ENCODE data around the gene MED28. TPM values are rescaled to one million over a fixed set of nuclear protein-coding genes. Genes with fewer than 3 reads are reported as not detected.
A peak's percentile ranks its signal among the peaks of the same experiment; 100 is the strongest.
"Not testable (repeated sequence)": the region's sequence is repeated elsewhere in the genome, so short reads cannot be mapped to it uniquely, and the experiment has no call there.

MED28 gene
- polyA plus RNA-seq, 1 donor (not counting 4 experiments of a cell fraction or from before 2014, with no cell fraction given), result 22.5 TPM

DNA sequence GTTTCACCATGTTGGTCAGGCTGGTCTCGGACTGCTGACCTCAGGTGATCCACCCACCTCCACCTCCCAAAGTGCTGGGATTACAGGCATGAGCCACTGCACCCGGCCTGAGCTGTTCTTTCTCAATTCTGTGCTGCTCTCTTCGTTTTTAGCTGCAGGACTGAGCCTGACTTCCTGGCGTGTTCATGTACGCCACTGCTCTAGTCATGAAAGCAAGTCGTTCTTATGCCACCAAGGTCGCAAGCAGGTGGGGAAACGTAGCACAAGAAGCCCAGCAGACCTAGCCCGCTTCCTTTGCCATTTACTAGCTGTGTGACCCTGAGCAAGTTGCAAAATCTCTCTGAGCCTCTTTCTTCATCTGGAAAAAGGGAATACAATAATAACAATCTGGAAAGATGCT, 43.4 kb downstream of the MED28 start:
- H3K4me2 ChIP-seq (ENCODE audit: control insufficient read depth, extremely low read depth, insufficient read depth, low read depth, low read length), result no peak overlapping the region
- DNase-seq (ENCODE audit: low read depth, low spot score) (no peak), FAIRE-seq (no peak)
- H3K36me3 ChIP-seq (ENCODE audit: control insufficient read depth in 2 of 2, extremely low read depth in 1 of 2, insufficient read depth in 2 of 2, low read length in 2 of 2), result no peaks in the 10 kb centered on the region
- no peaks in the 10 kb centered on the region for H3K9me1 ChIP-seq (ENCODE audit: control insufficient read depth, extremely low read depth, insufficient read depth, low read length)
- no peak overlapping the region for H3K27ac ChIP-seq (ENCODE audit: control insufficient read depth, insufficient read depth, low read length)
- no peaks in the 10 kb centered on the region for H3K79me2 ChIP-seq (ENCODE audit: control insufficient read depth, insufficient read depth, low read length)
- H2AFZ ChIP-seq (ENCODE audit: control insufficient read depth, low read length), result no peak overlapping the region
- dilution Hi-C loops (cut with MboI; ENCODE audit: extremely low pct_ligation_motif_present, low sequenced_read_pairs), result no loop called here
- TF ChIP-seq CTCF (optimal IDR thresholded peaks at IDR 0.05 in 1 of 3, IDR thresholded peaks at IDR 0.05 in 1 of 3, conservative IDR thresholded peaks at IDR 0.05 in 1 of 3; ENCODE audit: extremely low read depth in 1 of 3, insufficient read depth in 2 of 3, low read length in 3 of 3) (no peak), EZH2 (IDR thresholded peaks at IDR 0.05; ENCODE audit: low read length) (no peak)
- H3K27me3 ChIP-seq (ENCODE audit: control insufficient read depth, extremely low read depth, insufficient read depth, low read length), result no peaks in the 10 kb centered on the region
- H3K4me3 ChIP-seq (ENCODE audit: control insufficient read depth in 2 of 3, extremely low read depth in 1 of 3, insufficient read depth in 2 of 3, low read depth in 1 of 3, low read length in 3 of 3), result no peak overlapping the region
- no peaks in the 10 kb centered on the region for H3K9me3 ChIP-seq (ENCODE audit: control insufficient read depth, low read depth, low read length)
- H3K4me1 ChIP-seq (ENCODE audit: control insufficient read depth, extremely low read depth, insufficient read depth, low read length), result no peaks in the 10 kb centered on the region
- no peaks in the 10 kb centered on the region for H4K20me1 ChIP-seq (ENCODE audit: control insufficient read depth, extremely low read depth, insufficient read depth, low read length)
- no peak overlapping the region for H3K9ac ChIP-seq (ENCODE audit: control insufficient read depth, extremely low read depth, insufficient read depth, low read length)

DNA sequence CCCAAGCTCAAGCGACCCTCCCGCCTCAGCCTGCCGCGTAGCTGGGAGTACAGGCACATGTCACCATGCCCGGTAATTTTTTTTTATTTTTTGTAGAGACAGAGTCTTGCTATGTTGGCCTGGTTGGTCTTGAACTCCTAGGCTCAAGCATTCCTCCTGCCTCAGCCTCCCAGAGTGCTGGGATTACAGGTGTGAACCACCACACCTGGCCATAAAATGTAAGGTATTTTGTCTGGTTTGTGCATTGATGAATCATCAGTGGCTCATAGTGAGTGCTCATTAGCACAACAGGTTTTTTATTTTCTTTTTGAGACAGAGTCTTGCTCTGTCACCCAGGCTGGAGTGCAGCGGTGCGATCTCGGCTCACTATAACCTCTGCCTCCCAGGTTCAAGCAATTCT, 44.8 kb downstream of the MED28 start:
- H4K20me1 ChIP-seq (ENCODE audit: control insufficient read depth, extremely low read depth, insufficient read depth, low read length); H3K4me1 ChIP-seq (ENCODE audit: control insufficient read depth, extremely low read depth, insufficient read depth, low read length); dilution Hi-C loops (cut with MboI; ENCODE audit: extremely low pct_ligation_motif_present, low sequenced_read_pairs); H3K27ac ChIP-seq (ENCODE audit: control insufficient read depth, insufficient read depth, low read length); H3K79me2 ChIP-seq (ENCODE audit: control insufficient read depth, insufficient read depth, low read length); FAIRE-seq; H2AFZ ChIP-seq (ENCODE audit: control insufficient read depth, low read length); H3K9me1 ChIP-seq (ENCODE audit: control insufficient read depth, extremely low read depth, insufficient read depth, low read length); H3K9me3 ChIP-seq (ENCODE audit: control insufficient read depth, low read depth, low read length); H3K4me3 ChIP-seq (ENCODE audit: control insufficient read depth in 2 of 3, extremely low read depth in 1 of 3, insufficient read depth in 2 of 3, low read depth in 1 of 3, low read length in 3 of 3); H3K4me2 ChIP-seq (ENCODE audit: control insufficient read depth, extremely low read depth, insufficient read depth, low read depth, low read length); H3K9ac ChIP-seq (ENCODE audit: control insufficient read depth, extremely low read depth, insufficient read depth, low read length); DNase-seq (ENCODE audit: low read depth, low spot score); H3K27me3 ChIP-seq (ENCODE audit: control insufficient read depth, extremely low read depth, insufficient read depth, low read length); H3K36me3 ChIP-seq (ENCODE audit: control insufficient read depth in 2 of 2, extremely low read depth in 1 of 2, insufficient read depth in 2 of 2, low read length in 2 of 2): not testable (repeated sequence)

DNA sequence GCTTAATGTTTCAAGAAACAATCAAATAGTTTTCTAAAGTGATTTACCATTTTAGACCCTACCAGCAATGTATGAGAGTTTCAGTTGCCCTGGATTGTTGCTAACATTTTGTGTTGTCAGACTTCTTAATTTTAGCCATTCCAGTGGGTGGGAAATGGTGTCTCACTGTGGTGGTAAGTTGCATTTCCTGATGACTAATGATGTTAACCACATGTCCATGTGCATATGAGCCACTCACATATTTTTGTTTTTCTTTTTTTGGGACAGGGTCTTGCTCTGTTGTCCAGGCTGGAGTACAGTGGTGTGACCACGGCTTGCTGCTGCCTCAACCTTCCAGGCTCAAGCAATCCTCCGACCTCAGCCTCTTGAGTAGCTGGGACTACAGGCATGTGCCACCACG, 48.3 kb downstream of the MED28 start:
- Histone ChIP-seq H3K27me3 (ENCODE audit: control insufficient read depth, extremely low read depth, insufficient read depth, low read length) (no peaks in the 10 kb centered on the region), H3K4me3 (ENCODE audit: control insufficient read depth in 2 of 3, extremely low read depth in 1 of 3, insufficient read depth in 2 of 3, low read depth in 1 of 3, low read length in 3 of 3) (no peak overlapping the region), H2AFZ (ENCODE audit: control insufficient read depth, low read length) (no peak overlapping the region), H4K20me1 (ENCODE audit: control insufficient read depth, extremely low read depth, insufficient read depth, low read length) (no peaks in the 10 kb centered on the region), H3K27ac (ENCODE audit: control insufficient read depth, insufficient read depth, low read length) (no peak overlapping the region), H3K9me3 (ENCODE audit: control insufficient read depth, low read depth, low read length) (no peaks in the 10 kb centered on the region), H3K9ac (ENCODE audit: control insufficient read depth, extremely low read depth, insufficient read depth, low read length) (no peak overlapping the region), H3K4me1 (ENCODE audit: control insufficient read depth, extremely low read depth, insufficient read depth, low read length) (no peaks in the 10 kb centered on the region), H3K9me1 (ENCODE audit: control insufficient read depth, extremely low read depth, insufficient read depth, low read length) (no peaks in the 10 kb centered on the region), H3K36me3 (ENCODE audit: control insufficient read depth in 2 of 2, extremely low read depth in 1 of 2, insufficient read depth in 2 of 2, low read length in 2 of 2) (no peaks in the 10 kb centered on the region), H3K4me2 (ENCODE audit: control insufficient read depth, extremely low read depth, insufficient read depth, low read depth, low read length) (no peak overlapping the region), H3K79me2 (ENCODE audit: control insufficient read depth, insufficient read depth, low read length) (no peaks in the 10 kb centered on the region)
- dilution Hi-C loops (cut with MboI; ENCODE audit: extremely low pct_ligation_motif_present, low sequenced_read_pairs), result no loop called here
- DNase-seq (ENCODE audit: low read depth, low spot score), result no peak
- no peak for TF ChIP-seq EZH2 (IDR thresholded peaks at IDR 0.05; ENCODE audit: low read length)
- no peak for TF ChIP-seq CTCF (optimal IDR thresholded peaks at IDR 0.05 in 1 of 3, IDR thresholded peaks at IDR 0.05 in 1 of 3, conservative IDR thresholded peaks at IDR 0.05 in 1 of 3; ENCODE audit: extremely low read depth in 1 of 3, insufficient read depth in 2 of 3, low read length in 3 of 3)
- peak; percentile 5 for FAIRE-seq

Data from keratinocyte (primary cell).